Measurements from ENCODE around the gene FAM168A.
"Not testable (repeated sequence)": the region's sequence is repeated elsewhere in the genome, so short reads cannot be mapped to it uniquely, and the experiment has no call there.

FAM168A gene

GRCh38 chr11:73445980-73446379, 151.9 kb downstream of the FAM168A start:
- no peak overlapping the region for H3K4me3 ChIP-seq (replicated peaks in 1 of 2; ENCODE audit: low read depth in 2 of 2, low read length in 2 of 2)
- no peak for DNase-seq (ENCODE audit: low read depth in 2 of 2)
- no peak for TF ChIP-seq CTCF (IDR thresholded peaks at IDR 0.05; ENCODE audit: low read depth, low read length)

DNA sequence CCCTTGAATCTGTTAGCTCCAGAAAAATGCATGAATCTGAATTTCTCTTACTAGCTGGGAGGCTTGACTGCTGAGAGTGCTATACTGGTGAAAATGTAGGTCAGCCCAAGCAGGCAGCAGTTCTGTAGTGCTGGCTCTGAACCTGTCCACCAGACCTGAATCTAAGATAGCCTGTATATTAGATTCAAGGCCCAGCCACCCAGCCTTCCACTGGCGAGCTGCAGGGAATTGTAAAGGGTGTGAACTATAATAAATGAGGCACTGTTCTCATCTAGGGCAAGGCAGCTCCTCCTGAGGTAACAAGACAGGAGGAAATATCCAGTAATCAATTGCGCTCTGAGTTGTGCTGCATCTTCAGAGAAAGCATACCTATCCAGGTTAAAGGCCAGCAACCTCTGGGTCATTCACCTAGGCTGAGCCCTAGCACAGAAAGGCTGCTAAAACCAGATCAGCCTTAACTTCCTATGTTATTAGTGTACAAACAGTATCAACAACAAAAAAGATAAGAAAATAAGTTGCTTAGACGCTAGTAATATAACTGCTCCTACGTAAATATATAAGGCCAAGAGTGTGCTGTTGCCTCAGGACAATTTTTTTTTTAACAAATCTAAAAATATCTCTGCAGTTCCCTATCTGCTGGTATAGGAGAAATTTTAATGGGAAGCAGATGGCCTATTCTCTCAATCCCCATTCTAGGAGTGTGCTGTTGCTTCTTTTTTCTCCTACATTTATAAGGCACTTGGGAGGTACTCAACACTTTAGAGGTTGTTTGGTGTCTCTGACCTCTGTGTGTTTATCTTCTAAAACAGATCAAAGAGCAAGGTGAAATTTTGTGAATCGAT, 158.7 kb downstream of the FAM168A start:
- TF ChIP-seq CTCF (IDR thresholded peaks at IDR 0.05; ENCODE audit: low read depth, low read length) = no peak
- DNase-seq (ENCODE audit: low read depth in 2 of 2) = peak in 1 of 2 donors; percentile 15
- H3K4me3 ChIP-seq (replicated peaks in 1 of 2; ENCODE audit: low read depth in 2 of 2, low read length in 2 of 2) = no peak overlapping the region

- not testable (repeated sequence) for H3K4me3 ChIP-seq (replicated peaks in 1 of 2; ENCODE audit: low read depth in 2 of 2, low read length in 2 of 2); DNase-seq (ENCODE audit: low read depth in 2 of 2)
Observed at GRCh38 chr11:73436859-73437258, 161.1 kb downstream of the FAM168A start.

- no peak for DNase-seq (ENCODE audit: low read depth in 2 of 2)
- no peak for TF ChIP-seq CTCF (IDR thresholded peaks at IDR 0.05; ENCODE audit: low read depth, low read length)
- no peak overlapping the region for H3K4me3 ChIP-seq (replicated peaks in 1 of 2; ENCODE audit: low read depth in 2 of 2, low read length in 2 of 2)
Observed at GRCh38 chr11:73431396-73431795, 166.5 kb downstream of the FAM168A start.

DNA sequence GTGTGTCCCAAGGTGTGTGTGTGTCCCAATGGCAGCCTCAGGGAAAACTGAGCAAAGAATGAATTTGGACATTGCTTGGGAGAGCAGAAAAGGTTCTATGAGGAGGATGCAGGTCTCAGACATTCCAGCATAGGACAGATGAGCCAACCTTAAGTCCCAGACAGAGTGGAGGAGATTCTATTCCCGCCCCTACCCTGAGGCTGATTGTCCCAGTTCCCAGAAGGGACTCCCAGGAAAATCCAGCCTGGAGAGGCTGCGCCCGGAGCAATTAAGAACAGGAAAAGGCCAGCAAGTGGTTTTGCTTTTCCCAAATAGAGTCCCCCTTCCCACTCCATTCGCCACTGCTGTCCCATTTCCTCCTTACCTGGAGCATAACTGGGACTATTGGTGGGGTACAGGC, 167.6 kb downstream of the FAM168A start:
- no peak for DNase-seq (ENCODE audit: low read depth in 2 of 2)
- TF ChIP-seq CTCF (IDR thresholded peaks at IDR 0.05; ENCODE audit: low read depth, low read length) = no peak
- H3K4me3 ChIP-seq (replicated peaks in 1 of 2; ENCODE audit: low read depth in 2 of 2, low read length in 2 of 2) = no peak overlapping the region

GRCh38 chr11:73429121-73429750, 168.7 kb downstream of the FAM168A start:
- DNase-seq (ENCODE audit: low read depth in 2 of 2) = peak; percentile 59 to 60
- no peak overlapping the region for H3K4me3 ChIP-seq (replicated peaks in 1 of 2; ENCODE audit: low read depth in 2 of 2, low read length in 2 of 2)
- no peak for TF ChIP-seq CTCF (IDR thresholded peaks at IDR 0.05; ENCODE audit: low read depth, low read length)

DNA sequence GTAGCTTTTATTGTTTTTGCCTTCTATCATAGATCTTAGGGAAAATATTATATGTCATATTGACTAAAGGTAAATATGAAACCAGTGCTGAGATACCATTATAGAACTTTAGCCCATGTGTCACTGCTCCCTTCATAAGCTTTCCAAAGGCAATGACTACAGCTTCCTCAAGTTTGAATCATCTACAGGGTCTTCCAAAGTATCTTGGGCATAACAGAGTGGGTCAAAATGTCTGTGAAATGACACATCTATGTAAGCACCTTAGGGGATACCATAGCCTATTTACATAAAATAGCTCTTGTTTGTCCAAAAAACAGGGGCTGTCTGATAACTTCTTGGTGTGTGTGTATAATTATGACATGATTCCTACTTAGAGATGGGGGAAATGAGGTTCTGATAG, 169.2 kb downstream of the FAM168A start:
- DNase-seq (ENCODE audit: low read depth in 2 of 2) = peak in 1 of 2 donors; percentile 40
- no peak for TF ChIP-seq CTCF (IDR thresholded peaks at IDR 0.05; ENCODE audit: low read depth, low read length)

More for the DNA sequence above, 169.2 kb downstream of the FAM168A start:
- no peak overlapping the region for H3K4me3 ChIP-seq (replicated peaks in 1 of 2; ENCODE audit: low read depth in 2 of 2, low read length in 2 of 2)
